Ishikawa (cell line): ENCODE data around the gene RAB3IL1.

Experiments used
- CREB1 ChIP-seq: IDR thresholded peaks from 2 replicates; pipeline ENCODE4 v1.6.1; 2012; ENCODE audit warnings: low read depth
- EGR1 ChIP-seq: IDR thresholded peaks from 2 replicates; pipeline ENCODE4 v1.6.1; 2012
- EP300 ChIP-seq: IDR thresholded peaks from 2 replicates; pipeline ENCODE4 v1.6.1; 2012; ENCODE audit warnings: borderline replicate concordance
- FOXM1 ChIP-seq: IDR thresholded peaks from 2 replicates; pipeline ENCODE4 v1.6.1; 2012; ENCODE audit warnings: low read depth, borderline replicate concordance
- RAD21 ChIP-seq: IDR thresholded peaks from 2 replicates; pipeline ENCODE4 v1.6.1; 2012; ENCODE audit warnings: low read depth
- TAF1 ChIP-seq: IDR thresholded peaks from 2 replicates; pipeline ENCODE4 v1.6.1; 2012; ENCODE audit warnings: low read depth, mild to moderate bottlenecking
- YY1 ChIP-seq: IDR thresholded peaks from 2 replicates; pipeline ENCODE4 v1.6.1; 2012; ENCODE audit warnings: low read depth
- TF ChIP-seq, protein P1 (sequence below): IDR thresholded peaks from 2 replicates; pipeline ENCODE4 v1.6.1; 2012

DNA sequence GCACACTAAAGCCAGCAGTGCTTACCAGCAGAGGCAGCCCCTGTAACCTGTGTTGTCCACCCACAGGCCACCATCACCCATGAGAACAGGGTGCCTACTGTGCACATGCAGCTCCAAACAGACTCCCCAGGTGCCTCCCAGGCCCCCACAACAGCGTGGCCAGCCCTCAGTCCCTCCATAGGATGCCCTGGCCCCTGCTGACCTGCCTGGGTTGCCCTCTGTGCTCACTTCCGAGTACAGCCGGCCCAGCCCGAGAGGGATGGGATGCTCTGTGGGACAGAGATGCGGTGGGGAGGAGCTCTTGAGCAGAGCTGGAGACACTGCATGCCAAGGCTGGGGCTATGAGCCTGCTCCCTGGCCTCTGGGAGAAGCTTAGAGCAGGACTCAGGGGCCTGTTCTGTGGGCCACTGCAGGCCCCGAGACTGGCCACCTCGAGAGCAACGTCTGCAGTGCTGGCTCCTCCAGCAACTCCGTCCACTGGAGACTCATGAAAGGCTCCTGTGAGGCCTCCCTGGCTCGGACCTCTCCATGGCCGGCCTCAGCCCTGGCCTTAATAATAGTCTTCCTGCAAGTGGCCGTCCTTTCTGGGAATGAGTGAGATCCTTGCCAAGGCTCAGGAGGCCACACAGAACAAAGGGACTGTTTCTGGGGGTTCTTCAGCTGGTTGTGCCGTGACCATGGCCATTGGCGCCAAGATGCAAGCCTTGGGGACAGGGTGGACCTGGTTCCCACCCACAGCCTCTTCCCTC, 62.2 kb downstream of the RAB3IL1 start:
- TF ChIP-seq TAF1 (no peak), EP300 (no peak), FOXM1 (no peak), CREB1 (no peak), YY1 (no peak), EGR1 (no peak), RAD21 (no peak)
- TF ChIP-seq, protein P1, sequence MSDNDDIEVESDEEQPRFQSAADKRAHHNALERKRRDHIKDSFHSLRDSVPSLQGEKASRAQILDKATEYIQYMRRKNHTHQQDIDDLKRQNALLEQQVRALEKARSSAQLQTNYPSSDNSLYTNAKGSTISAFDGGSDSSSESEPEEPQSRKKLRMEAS, result no peak
